Measurements from ENCODE around the gene LRRC8B.

GRCh38 chr1:89527750-89528381, 3.2 kb downstream of the LRRC8B start:
- no peak for TF ChIP-seq EZH2 (IDR thresholded peaks at IDR 0.05; ENCODE audit: insufficient read depth, poor library complexity, severe bottlenecking)
- no peak for TF ChIP-seq EZH2phosphoT487 (IDR thresholded peaks at IDR 0.05; ENCODE audit: insufficient read depth, low read depth)

Measured in GM23248 (cell line).